Hepatocyte (in vitro differentiated cells): ENCODE data around the gene FBXL7. TPM values are rescaled to one million over a fixed set of nuclear protein-coding genes. Genes with fewer than 3 reads are reported as not detected.
A peak's percentile ranks its signal among the peaks of the same experiment; 100 is the strongest.

Experiments used
- DNase-seq: peaks from one replicate; pipeline ENCODE4 v3.0.0-alpha.2; 2016; ENCODE audit warnings: low spot score
- H2AFZ ChIP-seq: fragments of 200-600 bp; sonication (generic); 2 replicates; pipeline ENCODE4 v1.6.0; 2016; ENCODE audit warnings: antibody characterized with exemption, mild to moderate bottlenecking
- H3K27ac ChIP-seq: fragments of 200-600 bp; sonication (generic); 2 replicates; pipeline ENCODE4 v1.5.1; 2016; ENCODE audit warnings: mild to moderate bottlenecking
- H3K27me3 ChIP-seq: fragments of 200-600 bp; sonication (generic); 2 replicates; pipeline ENCODE4 v1.6.1; 2016
- H3K36me3 ChIP-seq: fragments of 200-600 bp; sonication (generic); replicated peaks from 2 replicates; pipeline ENCODE4 v1.5.1; 2016; ENCODE audit warnings: low read depth; ENCODE audit not compliant: insufficient read depth
- H3K4me1 ChIP-seq: fragments of 200-600 bp; sonication (generic); 2 replicates; pipeline ENCODE4 v1.5.1; 2016; ENCODE audit warnings: mild to moderate bottlenecking, moderate library complexity; ENCODE audit not compliant: insufficient read depth
- H3K4me2 ChIP-seq: fragments of 200-600 bp; sonication (generic); 2 replicates; pipeline ENCODE4 v1.6.0; 2016
- H3K4me3 ChIP-seq: fragments of 200-600 bp; sonication (generic); 2 replicates; pipeline ENCODE4 v1.5.1; 2016; ENCODE audit warnings: mild to moderate bottlenecking
- H3K79me2 ChIP-seq: fragments of 200-600 bp; sonication (generic); 2 replicates; pipeline ENCODE4 v1.6.0; 2017; ENCODE audit warnings: mild to moderate bottlenecking
- H3K9me2 ChIP-seq: fragments of 200-600 bp; sonication (generic); replicated peaks from 2 replicates; pipeline ENCODE4 v1.6.0; 2017; ENCODE audit warnings: mild to moderate bottlenecking; ENCODE audit not compliant: insufficient read depth
- H3K9me3 ChIP-seq: fragments of 200-600 bp; sonication (generic); 2 replicates; pipeline ENCODE4 v1.5.1; 2016; ENCODE audit warnings: low read depth, mild to moderate bottlenecking
- H4K20me1 ChIP-seq: fragments of 200-600 bp; sonication (generic); 2 replicates; pipeline ENCODE4 v1.6.0; 2016; ENCODE audit warnings: mild to moderate bottlenecking; ENCODE audit not compliant: insufficient read depth, poor library complexity, severe bottlenecking
- CTCF ChIP-seq: fragments of 200-600 bp; sonication (generic); IDR thresholded peaks from 2 replicates; pipeline ENCODE4 v1.5.1; 2016; ENCODE audit warnings: antibody characterized with exemption, mild to moderate bottlenecking; ENCODE audit not compliant: poor library complexity
- EZH2 ChIP-seq: fragments of 200-600 bp; sonication (generic); IDR thresholded peaks from 2 replicates; pipeline ENCODE4 v1.6.1; 2016; ENCODE audit warnings: antibody characterized with exemption, mild to moderate bottlenecking, borderline replicate concordance
- EZH2phosphoT487 ChIP-seq: fragments of 200-600 bp; sonication (generic); IDR thresholded peaks from one replicate; pipeline ENCODE4 v1.6.1; 2018; ENCODE audit warnings: antibody characterized with exemption, mild to moderate bottlenecking, low read depth, moderate library complexity; ENCODE audit not compliant: unreplicated experiment, severe bottlenecking
- WGBS: methylation state at CpG from one replicate; pipeline ENCODE4 v1.1.6; 2016; ENCODE audit warnings: low lambda C conversion rate; ENCODE audit errors: missing lambda C conversion rate; 5-methylcytosine and 5-hydroxymethylcytosine counted together
- polyA plus RNA-seq: library from polyadenylated mRNA; unstranded; fragments of >200 nt; fragmentation: Nextera tagmentation; extraction: Ambion mirVana; gene quantifications from 2 replicates; pipeline ENCODE4 v1.2.1, GENCODE V29; 2016
- total RNA-seq: library from RNA; depleted of rRNA; stranded (reverse); fragments of >200 nt; gene quantifications from 2 replicates; pipeline ENCODE4 v1.2.3, GENCODE V29; 2014

Gene FBXL7
- total and polyA plus RNA-seq, 2 experiments from 2014 or later = 8.4 to 10.3 TPM

DNA sequence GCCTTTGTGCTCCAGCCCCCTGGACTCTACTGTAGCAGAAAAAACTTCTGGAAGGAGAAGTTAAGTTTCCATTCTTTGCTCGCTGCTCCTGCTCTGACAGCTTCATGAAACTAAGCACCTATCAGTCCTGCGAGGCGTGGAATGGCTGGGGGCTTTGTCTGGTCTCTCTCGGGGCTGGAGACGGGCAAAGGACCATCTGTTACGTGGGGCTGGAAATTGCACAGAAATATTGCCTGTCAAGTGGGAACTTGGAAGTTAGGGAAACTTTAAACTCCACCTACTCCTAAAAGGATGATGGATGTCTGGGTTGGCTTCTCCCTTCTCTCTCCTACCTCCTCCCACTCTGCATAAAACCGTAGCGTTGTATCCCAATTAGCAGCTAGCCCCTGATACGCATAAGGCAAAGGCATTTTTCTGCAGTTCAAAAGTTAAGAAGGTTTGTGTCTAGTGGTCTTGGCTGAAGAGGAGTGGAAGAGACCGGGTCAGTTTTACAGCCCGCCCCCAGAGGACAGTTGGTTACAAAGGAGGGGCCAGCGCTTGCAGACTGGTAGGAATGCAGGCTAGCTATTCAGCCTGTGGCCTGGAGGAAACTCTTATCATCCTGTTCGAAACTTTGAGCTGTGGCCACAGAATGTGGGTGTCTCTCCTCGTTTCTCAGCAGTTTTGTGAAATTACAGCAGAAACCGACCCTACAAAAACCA lies 1.3 kb downstream of the FBXL7 start:
- Histone ChIP-seq H3K4me1 (peaks cover 10% of the 10 kb centered on the region), H3K79me2 (peaks cover 39% of the 10 kb centered on the region), H2AFZ (peak overlapping the region; percentile 39), H4K20me1 (peaks cover 15% of the 10 kb centered on the region), H3K4me2 (peak overlapping the region; percentile 98), H3K27me3 (peaks cover 34% of the 10 kb centered on the region), H3K36me3 (no peaks in the 10 kb centered on the region), H3K9me3 (no peaks in the 10 kb centered on the region), H3K9me2 (no peaks in the 10 kb centered on the region), H3K27ac (peak overlapping the region; percentile 91), H3K4me3 (peak overlapping the region; percentile 88)
- peak; percentile 64 for DNase-seq
- no peak for TF ChIP-seq EZH2phosphoT487
- no peak for TF ChIP-seq EZH2
- peak; percentile 19 for TF ChIP-seq CTCF
- under 1% methylated on average over 15 of the region's 15 CpGs for WGBS

GRCh38 chr5:15502208-15502607 lies 2.2 kb downstream of the FBXL7 start:
- WGBS = 29% methylated on average over 5 of the region's 5 CpGs
- peak overlapping the region; percentile 88 for H3K4me3 ChIP-seq
- H3K9me2 ChIP-seq = no peaks in the 10 kb centered on the region
- peak overlapping the region; percentile 91 for H3K27ac ChIP-seq
- no peak for DNase-seq
- no peaks in the 10 kb centered on the region for H3K9me3 ChIP-seq
- no peaks in the 10 kb centered on the region for H3K36me3 ChIP-seq
- peaks cover 15% of the 10 kb centered on the region for H4K20me1 ChIP-seq
- H3K27me3 ChIP-seq = peaks cover 32% of the 10 kb centered on the region
- H2AFZ ChIP-seq = no peak overlapping the region
- H3K4me2 ChIP-seq = peak overlapping the region; percentile 98
- H3K4me1 ChIP-seq = peaks cover 10% of the 10 kb centered on the region
- no peak for TF ChIP-seq EZH2
- no peak for TF ChIP-seq EZH2phosphoT487
- no peak for TF ChIP-seq CTCF
- H3K79me2 ChIP-seq = peaks cover 48% of the 10 kb centered on the region

DNA sequence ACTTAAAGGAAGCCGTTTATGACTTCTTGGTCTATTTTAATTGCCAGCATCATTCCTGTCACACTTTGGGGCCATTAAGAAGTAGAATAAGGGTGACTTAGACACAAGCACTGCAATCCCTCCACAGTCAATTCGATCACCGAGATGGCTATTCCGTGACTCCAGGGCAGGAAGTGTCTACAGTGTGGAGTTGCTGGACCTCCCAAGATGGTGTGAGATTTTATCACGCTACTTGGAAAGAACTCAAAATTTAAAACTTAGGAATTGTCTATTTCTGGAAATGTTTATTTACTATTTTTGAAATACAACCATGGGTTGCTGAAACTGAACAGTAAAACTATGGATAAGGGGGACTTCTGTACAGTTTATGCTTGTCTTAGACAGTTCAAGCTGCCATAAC lies 6.2 kb downstream of the FBXL7 start:
- no peak overlapping the region for H3K27ac ChIP-seq
- H2AFZ ChIP-seq = no peak overlapping the region
- H3K4me3 ChIP-seq = no peak overlapping the region
- peaks cover 75% of the 10 kb centered on the region for H3K79me2 ChIP-seq
- no peak for TF ChIP-seq EZH2
- no peak for TF ChIP-seq CTCF
- TF ChIP-seq EZH2phosphoT487 = no peak
- H3K36me3 ChIP-seq = no peaks in the 10 kb centered on the region
- peaks cover 6% of the 10 kb centered on the region for H3K4me1 ChIP-seq
- H3K27me3 ChIP-seq = peaks cover 8% of the 10 kb centered on the region
- H3K4me2 ChIP-seq = no peak overlapping the region
- no peak for DNase-seq
- WGBS = 84% methylated on average over 5 of the region's 5 CpGs
- no peaks in the 10 kb centered on the region for H3K9me2 ChIP-seq
- H4K20me1 ChIP-seq = peaks cover 26% of the 10 kb centered on the region
- H3K9me3 ChIP-seq = no peaks in the 10 kb centered on the region

GRCh38 chr5:15506897-15507296 lies 6.9 kb downstream of the FBXL7 start:
- H4K20me1 ChIP-seq = peaks cover 26% of the 10 kb centered on the region
- peaks cover 3% of the 10 kb centered on the region for H3K27me3 ChIP-seq
- H2AFZ ChIP-seq = no peak overlapping the region
- DNase-seq = no peak
- H3K4me1 ChIP-seq = peaks cover 6% of the 10 kb centered on the region
- TF ChIP-seq EZH2phosphoT487 = no peak
- TF ChIP-seq CTCF = no peak
- TF ChIP-seq EZH2 = no peak
- H3K27ac ChIP-seq = no peak overlapping the region
- no peaks in the 10 kb centered on the region for H3K9me3 ChIP-seq
- no peaks in the 10 kb centered on the region for H3K9me2 ChIP-seq
- no peak overlapping the region for H3K4me2 ChIP-seq
- 95% methylated on average over 3 of the region's 3 CpGs for WGBS
- no peak overlapping the region for H3K4me3 ChIP-seq
- H3K36me3 ChIP-seq = no peaks in the 10 kb centered on the region
- peaks cover 78% of the 10 kb centered on the region for H3K79me2 ChIP-seq
